Left hindlimb (tissue), 1 donor: ENCODE results near the gene GRIA3.
"Not testable (repeated sequence)": the region's sequence is repeated elsewhere in the genome, so short reads cannot be mapped to it uniquely, and the experiment has no call there.

ENCODE experiments used
- DNase-seq: peaks from one replicate; pipeline ENCODE4 v3.0.0-alpha.2; 2018

GRIA3 gene

GRCh38 chrX:123282241-123282640 lies 98.2 kb downstream of the GRIA3 start:
- DNase-seq = no peak

- DNase-seq = not testable (repeated sequence)
Measured at GRCh38 chrX:123283407-123283806, 99.3 kb downstream of the GRIA3 start.

- DNase-seq = no peak
Measured at GRCh38 chrX:123291623-123292022, 107.5 kb downstream of the GRIA3 start.

GRCh38 chrX:123298026-123298425 lies 113.9 kb downstream of the GRIA3 start:
- DNase-seq = no peak

GRCh38 chrX:123303429-123303828 lies 119.4 kb downstream of the GRIA3 start:
- DNase-seq = no peak

GRCh38 chrX:123308658-123309057 lies 124.6 kb downstream of the GRIA3 start:
- peak; percentile 17 for DNase-seq

- DNase-seq = no peak
Measured at GRCh38 chrX:123310112-123310511, 126.0 kb downstream of the GRIA3 start.

- no peak for DNase-seq
Measured at GRCh38 chrX:123311486-123311885, 127.4 kb downstream of the GRIA3 start.

GRCh38 chrX:123313486-123313885 lies 129.4 kb downstream of the GRIA3 start:
- DNase-seq = no peak

GRCh38 chrX:123320622-123321021 lies 136.5 kb downstream of the GRIA3 start:
- no peak for DNase-seq

GRCh38 chrX:123322536-123322935 lies 138.5 kb downstream of the GRIA3 start:
- DNase-seq = no peak

- no peak for DNase-seq
Measured at GRCh38 chrX:123324625-123325024, 140.5 kb downstream of the GRIA3 start.

- no peak for DNase-seq
Measured at GRCh38 chrX:123330229-123330942, 146.3 kb downstream of the GRIA3 start.

- no peak for DNase-seq
Measured at GRCh38 chrX:123331349-123331748, 147.3 kb downstream of the GRIA3 start.

- DNase-seq = no peak
Measured at GRCh38 chrX:123331859-123332258, 147.8 kb downstream of the GRIA3 start.

- no peak for DNase-seq
Measured at GRCh38 chrX:123336666-123337065, 152.6 kb downstream of the GRIA3 start.

GRCh38 chrX:123337886-123338639 lies 154.0 kb downstream of the GRIA3 start:
- DNase-seq = no peak

- no peak for DNase-seq
Measured at GRCh38 chrX:123339221-123339905, 155.3 kb downstream of the GRIA3 start.

GRCh38 chrX:123340696-123341095 lies 156.6 kb downstream of the GRIA3 start:
- DNase-seq = no peak

- DNase-seq = no peak
Measured at GRCh38 chrX:123348468-123348867, 164.4 kb downstream of the GRIA3 start.

GRCh38 chrX:123350226-123350625 lies 166.1 kb downstream of the GRIA3 start:
- no peak for DNase-seq

- DNase-seq = no peak
Measured at GRCh38 chrX:123357941-123358340, 173.9 kb downstream of the GRIA3 start.

- no peak for DNase-seq
Measured at GRCh38 chrX:123358457-123358856, 174.4 kb downstream of the GRIA3 start.

GRCh38 chrX:123361371-123361770 lies 177.3 kb downstream of the GRIA3 start:
- DNase-seq = no peak
